Measurements from ENCODE around the gene FOXD2. TPM values are rescaled to one million over a fixed set of nuclear protein-coding genes. Genes with fewer than 3 reads are reported as not detected.
A peak's percentile ranks its signal among the peaks of the same experiment; 100 is the strongest.

The FOXD2 gene
- total and polyA plus RNA-seq, 2 experiments from 2014 or later: 0.02 TPM; not detected in 1

GRCh38 chr1:47465605-47466004, 27.8 kb downstream of the FOXD2 start:
- Histone ChIP-seq H3K4me3 (no peak overlapping the region), H3K4me1 (ENCODE audit: low read depth) (no peaks in the 10 kb centered on the region), H3K36me3 (no peaks in the 10 kb centered on the region), H3K27me3 (peaks cover 63% of the 10 kb centered on the region), H3K27ac (no peak overlapping the region), H3K9me3 (ENCODE audit: low read depth) (no peaks in the 10 kb centered on the region)
- DNase-seq (ENCODE audit: low read depth in 1 of 2, low spot score in 1 of 2): no peak
- TF ChIP-seq CTCF (IDR thresholded peaks at IDR 0.05; ENCODE audit: low read depth, low read length): no peak

DNA sequence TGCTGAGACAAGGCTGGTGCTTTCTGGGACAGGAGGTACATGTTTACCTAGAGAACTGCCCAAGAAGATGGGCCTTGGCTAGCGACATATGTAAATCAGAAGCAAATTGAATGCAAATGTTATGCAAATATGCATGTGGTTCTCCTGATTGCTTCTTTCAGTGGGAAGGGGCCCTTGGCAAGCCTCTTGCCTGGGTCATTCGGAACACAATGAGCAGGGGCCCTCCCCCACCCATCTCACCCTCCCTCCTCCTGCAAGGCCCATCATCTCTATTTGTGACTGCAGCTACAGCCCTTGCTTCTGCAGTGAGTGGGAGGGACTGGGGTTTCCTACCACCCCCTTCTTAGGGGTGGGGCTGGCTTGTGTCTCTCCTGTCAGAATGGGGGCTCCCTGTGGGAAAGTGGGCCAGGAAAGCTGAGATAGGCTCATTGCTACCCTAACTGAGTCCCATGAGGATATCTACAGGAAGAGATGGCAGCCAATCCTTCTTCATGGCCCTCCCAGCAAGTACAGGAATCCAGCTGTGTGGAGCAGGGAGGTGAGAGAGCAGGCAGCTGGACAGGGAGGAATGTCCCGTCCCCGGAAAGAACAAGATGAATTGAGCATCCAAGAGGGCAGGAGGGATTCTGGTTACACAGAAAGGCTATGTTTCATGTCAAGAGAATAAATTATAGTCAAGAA, 31.0 kb downstream of the FOXD2 start:
- H3K27me3 ChIP-seq: peaks cover 42% of the 10 kb centered on the region
- no peak for DNase-seq (ENCODE audit: low read depth in 1 of 2, low spot score in 1 of 2)
- TF ChIP-seq CTCF (IDR thresholded peaks at IDR 0.05; ENCODE audit: low read depth, low read length): no peak
- H3K27ac ChIP-seq: no peak overlapping the region
- H3K4me1 ChIP-seq (ENCODE audit: low read depth): no peaks in the 10 kb centered on the region
- no peaks in the 10 kb centered on the region for H3K9me3 ChIP-seq (ENCODE audit: low read depth)
- no peak overlapping the region for H3K4me3 ChIP-seq
- H3K36me3 ChIP-seq: no peaks in the 10 kb centered on the region

DNA sequence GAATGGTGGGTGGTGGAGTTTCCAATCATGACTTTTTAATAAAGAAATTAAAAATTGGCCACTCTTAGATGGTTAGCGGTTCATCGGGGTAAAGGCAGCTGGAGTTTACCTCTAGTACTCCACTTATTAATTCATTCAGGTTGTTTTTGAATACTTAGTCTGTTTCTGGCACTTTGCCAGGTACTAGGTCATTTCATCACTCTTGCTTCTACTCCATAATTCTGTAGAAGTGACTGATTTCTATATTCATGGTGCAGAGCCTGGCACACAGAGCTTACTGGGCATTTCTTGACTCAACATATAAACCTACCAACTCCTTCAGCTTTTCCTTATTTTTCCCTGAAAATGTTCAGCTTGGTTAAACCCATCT, 31.5 kb downstream of the FOXD2 start:
- H3K36me3 ChIP-seq: no peaks in the 10 kb centered on the region
- H3K9me3 ChIP-seq (ENCODE audit: low read depth): no peaks in the 10 kb centered on the region
- H3K27me3 ChIP-seq: peaks cover 41% of the 10 kb centered on the region
- TF ChIP-seq CTCF (IDR thresholded peaks at IDR 0.05; ENCODE audit: low read depth, low read length): no peak
- no peak overlapping the region for H3K27ac ChIP-seq
- no peaks in the 10 kb centered on the region for H3K4me1 ChIP-seq (ENCODE audit: low read depth)
- peak in 1 of 2 donors; percentile 10 for DNase-seq (ENCODE audit: low read depth in 1 of 2, low spot score in 1 of 2)
- no peak overlapping the region for H3K4me3 ChIP-seq

GRCh38 chr1:47469910-47470309, 32.1 kb downstream of the FOXD2 start:
- Histone ChIP-seq H3K4me1 (ENCODE audit: low read depth) (no peaks in the 10 kb centered on the region), H3K27me3 (peaks cover 40% of the 10 kb centered on the region), H3K27ac (no peak overlapping the region), H3K9me3 (ENCODE audit: low read depth) (no peaks in the 10 kb centered on the region), H3K36me3 (no peaks in the 10 kb centered on the region), H3K4me3 (no peak overlapping the region)
- TF ChIP-seq CTCF (IDR thresholded peaks at IDR 0.05; ENCODE audit: low read depth, low read length): no peak
- DNase-seq (ENCODE audit: low read depth in 1 of 2, low spot score in 1 of 2): no peak

DNA sequence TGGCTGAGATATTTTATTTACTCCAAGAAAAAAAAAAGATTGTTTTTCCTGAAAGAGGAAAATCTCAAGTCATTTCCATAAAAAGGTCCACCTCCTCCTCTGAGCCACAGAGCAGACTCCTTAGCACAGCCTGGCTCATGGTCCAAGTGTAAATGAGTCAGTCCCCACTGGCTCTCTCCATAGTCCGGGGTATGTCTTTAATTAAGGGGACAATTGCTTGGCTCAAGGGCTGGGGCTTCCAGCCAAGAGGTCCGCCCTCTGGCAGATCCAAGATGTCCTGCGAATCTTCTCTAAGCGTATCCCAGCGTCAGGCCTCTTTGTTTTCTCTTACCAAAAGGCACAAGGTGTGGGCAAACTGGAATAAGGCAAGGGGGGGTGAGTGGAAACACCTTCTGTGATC, 33.3 kb downstream of the FOXD2 start:
- no peak overlapping the region for H3K27ac ChIP-seq
- H3K36me3 ChIP-seq: no peaks in the 10 kb centered on the region
- H3K4me3 ChIP-seq: no peak overlapping the region
- DNase-seq (ENCODE audit: low read depth in 1 of 2, low spot score in 1 of 2): peak in 1 of 2 donors; percentile 10
- H3K4me1 ChIP-seq (ENCODE audit: low read depth): no peaks in the 10 kb centered on the region
- TF ChIP-seq CTCF (IDR thresholded peaks at IDR 0.05; ENCODE audit: low read depth, low read length): no peak
- peaks cover 33% of the 10 kb centered on the region for H3K27me3 ChIP-seq
- no peaks in the 10 kb centered on the region for H3K9me3 ChIP-seq (ENCODE audit: low read depth)
